GM18868 (cell line): Measurements from ENCODE around the gene DOCK2.

ENCODE experiments used
- ATAC-seq: cut with Tn5 transposase; IDR thresholded peaks from one replicate; pipeline ENCODE4 v1.9.1; 2021; ENCODE audit warnings: mild to moderate bottlenecking, moderate library complexity; ENCODE audit not compliant: unreplicated experiment

Gene DOCK2

DNA sequence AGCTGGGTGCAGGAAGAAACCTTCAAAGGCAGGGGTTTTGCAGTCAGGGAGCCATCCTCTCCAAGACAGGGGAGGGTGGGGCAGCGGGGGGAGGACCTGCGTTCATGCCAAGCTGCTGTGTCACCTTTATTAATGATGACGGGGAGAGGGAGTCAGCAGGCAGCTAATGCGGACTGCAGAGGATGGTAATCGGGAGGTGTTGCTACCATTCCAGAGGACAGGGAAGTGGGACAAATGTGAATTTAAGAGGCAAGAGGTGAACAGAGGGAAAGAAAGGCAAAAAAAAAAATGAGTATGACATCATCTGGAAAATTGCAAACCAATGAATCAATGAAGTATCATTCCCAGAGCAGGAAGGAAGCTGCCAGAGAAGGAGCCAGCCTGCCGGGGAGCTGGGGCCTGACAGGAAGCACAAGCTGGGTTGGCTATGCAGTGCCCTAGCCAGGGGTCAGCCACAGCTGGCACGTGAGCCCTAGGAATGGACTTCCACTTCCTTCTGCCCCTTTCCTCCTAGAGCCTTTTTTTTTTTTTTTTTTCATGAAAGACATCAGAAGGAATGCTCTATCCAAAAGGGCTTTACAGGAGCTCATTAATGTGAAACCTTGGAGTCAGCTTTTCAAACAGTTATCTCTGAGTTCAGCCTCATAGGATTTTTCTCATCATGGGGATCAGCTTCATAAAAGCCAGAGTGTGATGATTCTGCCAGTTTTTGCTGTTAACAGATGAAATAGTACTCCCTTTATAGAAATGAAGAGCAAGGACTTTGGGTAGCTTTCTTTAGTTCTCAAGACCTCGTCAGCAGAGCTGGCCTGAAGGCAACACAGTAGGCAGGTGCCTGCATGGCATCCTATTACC lies 334.1 kb downstream of the DOCK2 start:
- no peak for ATAC-seq

GRCh38 chr5:169971780-169972179 lies 334.7 kb downstream of the DOCK2 start:
- ATAC-seq: no peak

DNA sequence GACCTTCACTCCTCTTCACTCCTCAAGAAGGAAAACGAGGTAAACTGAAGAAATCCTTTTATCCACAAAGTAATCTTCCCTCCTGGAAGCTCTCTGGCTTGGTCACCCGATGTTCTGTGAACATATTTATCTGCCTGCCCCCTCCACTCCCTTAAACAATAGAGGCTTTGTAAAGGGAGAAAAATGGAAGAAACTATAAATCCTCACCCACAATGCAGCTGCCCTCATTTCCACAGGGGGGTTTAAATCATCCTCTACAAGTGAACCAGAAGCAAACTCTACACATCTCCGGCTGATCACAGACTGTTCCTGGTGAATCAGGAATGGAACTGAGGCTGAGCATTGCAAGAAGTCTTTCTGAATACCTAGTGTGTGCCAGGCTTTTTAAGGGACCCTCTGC lies 336.0 kb downstream of the DOCK2 start:
- ATAC-seq: no peak

DNA sequence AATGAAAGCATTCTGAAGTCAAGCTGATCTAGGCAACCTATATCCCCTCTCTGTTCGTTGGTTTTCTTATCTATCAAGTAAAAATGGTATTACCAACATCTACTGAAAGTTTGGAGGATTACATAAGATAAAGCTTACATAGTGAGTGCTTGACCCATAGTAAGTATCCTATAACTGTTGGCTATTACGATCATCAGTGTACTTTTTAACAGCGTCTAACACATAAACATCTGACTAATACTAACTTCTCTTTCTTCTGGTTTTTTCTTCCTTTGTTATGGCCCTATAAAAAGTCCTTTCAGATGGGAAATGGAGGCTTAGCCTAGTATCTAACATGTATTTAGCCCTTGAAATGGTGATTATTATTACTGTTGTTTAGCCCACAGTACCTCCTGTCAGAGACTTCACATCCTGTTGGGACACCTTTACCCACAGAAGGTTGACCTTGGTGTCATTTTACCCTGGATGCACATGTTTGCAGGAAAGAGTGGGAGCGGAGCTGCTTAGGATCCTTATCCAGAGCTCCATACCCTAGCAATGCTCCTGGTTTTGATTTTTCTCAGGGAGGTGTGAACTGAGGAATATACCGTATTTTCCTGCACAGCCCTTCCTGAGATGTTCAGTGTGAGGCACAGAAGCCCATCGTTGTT lies 337.2 kb downstream of the DOCK2 start:
- no peak for ATAC-seq

DNA sequence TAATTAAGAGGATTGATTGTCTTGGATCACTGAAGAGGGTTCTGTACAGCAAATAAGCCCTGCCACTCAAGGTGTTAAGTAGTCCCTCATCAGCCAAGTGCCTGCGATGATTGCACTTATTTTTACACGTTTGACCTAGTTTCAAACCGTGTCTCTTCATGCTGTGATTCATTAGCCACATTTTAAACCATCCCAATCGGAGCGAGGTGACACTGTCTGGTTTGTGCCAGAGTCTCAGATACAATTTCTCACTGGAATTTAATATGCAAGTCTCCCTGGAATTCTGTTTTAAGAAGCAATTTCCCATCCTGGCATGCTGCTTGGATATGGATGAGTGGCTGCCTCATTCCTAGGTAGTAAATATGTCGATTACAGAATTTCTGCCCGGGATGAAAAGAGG lies 341.6 kb downstream of the DOCK2 start:
- ATAC-seq: no peak

DNA sequence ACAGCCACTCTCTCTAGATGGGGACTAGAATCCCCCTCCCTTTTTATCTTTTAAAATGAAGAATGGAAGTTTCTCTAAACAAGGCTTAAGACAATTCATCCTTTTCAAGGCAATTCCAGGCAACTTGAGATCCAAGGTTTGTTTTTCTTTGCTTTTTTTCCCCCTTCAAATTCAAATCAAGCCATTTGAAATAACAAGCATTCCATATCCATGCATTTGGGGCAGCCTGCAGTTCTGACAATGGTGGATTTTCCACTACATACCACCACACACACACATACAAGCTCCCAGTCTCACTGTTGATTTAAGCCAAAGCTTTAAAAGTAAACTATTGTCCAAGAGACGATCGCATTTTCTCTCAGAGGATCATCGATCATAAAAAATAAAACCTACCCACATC lies 342.8 kb downstream of the DOCK2 start:
- no peak for ATAC-seq

DNA sequence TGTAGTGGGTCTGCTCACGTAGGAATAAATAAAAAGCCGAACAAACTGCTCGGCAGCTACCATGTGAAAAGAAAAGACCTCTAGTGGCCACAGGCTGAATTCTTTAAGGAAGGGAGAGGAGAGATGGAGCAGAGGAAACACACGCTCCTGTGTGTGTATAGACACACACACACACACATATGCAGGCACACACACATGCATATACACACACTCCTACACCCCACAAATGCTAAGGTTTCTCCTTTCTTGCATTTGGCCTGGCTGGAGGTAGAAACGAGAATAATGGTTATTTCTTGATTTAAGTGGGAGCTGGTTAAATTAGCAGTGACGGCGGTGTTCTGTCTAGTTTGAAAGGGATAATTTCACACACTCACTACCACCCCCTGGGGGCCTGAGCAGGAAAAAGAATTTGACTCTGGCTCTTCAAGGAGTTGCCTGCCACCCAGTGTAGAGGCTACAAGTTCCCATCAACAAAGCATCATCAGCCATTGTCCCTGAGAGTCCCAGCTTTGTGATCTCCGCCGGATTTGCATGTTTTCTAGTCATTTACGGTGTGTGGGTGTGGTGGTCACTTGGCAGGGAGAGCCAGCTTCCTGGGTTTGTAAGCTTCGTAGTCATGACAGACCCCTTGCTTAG lies 343.5 kb downstream of the DOCK2 start, which contains the start of gene INSYN2B:
INSYN2B (minus strand) TSS at position 78 of the 636 bp plus-strand sequence. CDS start 96,597 bp downstream, outside the sequence.
- ATAC-seq: peak; percentile 87

- no peak for ATAC-seq
Measured at GRCh38 chr5:169988206-169988605, 351.1 kb downstream of the DOCK2 start.

- ATAC-seq: no peak
Measured at GRCh38 chr5:169988947-169989346, 351.9 kb downstream of the DOCK2 start.

- ATAC-seq: no peak
Measured at GRCh38 chr5:169989365-169989764, 352.3 kb downstream of the DOCK2 start.

GRCh38 chr5:169991115-169991869 lies 354.2 kb downstream of the DOCK2 start:
- no peak for ATAC-seq

DNA sequence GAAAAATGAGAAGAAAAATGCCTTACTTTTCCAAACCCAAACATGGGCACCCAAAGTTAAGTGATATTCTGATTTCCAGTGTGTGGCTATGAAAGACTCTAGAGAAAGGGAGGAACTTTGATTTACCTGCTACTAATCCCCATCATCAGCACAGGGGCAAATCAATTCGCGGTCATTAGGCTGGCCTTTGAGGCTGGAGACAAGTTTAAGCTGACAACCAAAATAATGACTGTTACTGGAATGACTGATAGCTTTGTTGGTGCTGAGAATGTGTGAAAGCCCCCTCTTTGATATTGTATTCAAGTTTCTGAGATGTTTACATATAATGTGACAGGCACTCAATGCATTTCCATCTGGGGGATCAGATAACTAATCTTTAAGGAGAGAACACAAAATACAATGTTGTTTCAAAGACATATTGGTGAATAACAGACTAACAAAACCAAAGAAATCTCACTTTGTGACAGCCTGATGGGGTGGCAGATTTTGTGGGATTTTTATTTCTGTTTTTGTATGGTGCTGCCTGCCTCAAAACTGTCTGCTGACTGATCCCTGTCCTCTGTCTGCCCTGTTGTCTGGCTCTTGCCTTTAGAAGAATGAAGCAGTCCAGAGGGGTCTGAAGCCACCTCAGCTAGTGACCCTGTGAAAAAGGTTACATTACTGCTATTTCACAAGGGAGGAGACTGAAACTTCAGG lies 355.9 kb downstream of the DOCK2 start:
- no peak for ATAC-seq

GRCh38 chr5:169993485-169993790 lies 356.4 kb downstream of the DOCK2 start:
- ATAC-seq: no peak

GRCh38 chr5:169997798-169998197 lies 360.7 kb downstream of the DOCK2 start:
- no peak for ATAC-seq

- no peak for ATAC-seq
Measured at GRCh38 chr5:169999621-170000020, 362.5 kb downstream of the DOCK2 start.

DNA sequence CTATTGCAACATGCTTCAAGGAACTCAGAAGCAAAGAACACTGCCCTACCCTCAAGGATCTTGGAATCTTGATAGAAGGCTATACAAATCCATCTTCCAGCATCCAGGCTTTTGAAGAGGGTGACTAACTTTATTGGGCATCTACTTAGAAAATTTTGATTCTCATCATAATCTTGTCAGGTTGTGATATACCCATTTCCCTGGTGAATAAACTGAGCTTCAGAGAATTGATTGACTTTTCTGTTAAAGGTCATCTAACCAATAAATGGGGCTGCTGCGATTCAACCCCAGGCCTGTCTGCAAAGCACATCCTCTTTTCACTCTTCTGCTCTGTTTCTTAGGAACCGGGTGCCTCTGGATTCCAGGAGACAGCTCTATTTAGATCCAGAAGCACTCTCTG lies 363.1 kb downstream of the DOCK2 start:
- no peak for ATAC-seq

- ATAC-seq: no peak
Measured at GRCh38 chr5:170006021-170006420, 368.9 kb downstream of the DOCK2 start.

DNA sequence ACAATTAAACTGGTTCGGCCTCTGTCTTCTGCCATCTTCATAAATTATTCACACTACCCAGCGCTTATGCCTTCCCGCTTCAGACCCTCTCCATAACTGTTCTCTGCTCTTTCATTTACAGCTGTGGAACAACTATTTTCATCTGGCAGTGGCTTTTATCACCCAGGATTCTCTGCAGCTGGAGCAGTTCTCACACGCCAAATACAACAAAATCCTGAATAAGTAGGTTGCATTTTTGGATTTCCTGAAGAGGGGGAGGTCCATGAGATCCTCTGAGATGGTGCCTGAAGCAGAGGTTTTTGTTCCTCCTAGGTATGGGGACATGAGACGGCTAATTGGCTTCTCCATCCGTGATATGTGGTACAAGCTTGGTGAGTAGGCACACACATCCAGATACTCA lies 371.3 kb downstream of the DOCK2 start:
- ATAC-seq: no peak

- no peak for ATAC-seq
Measured at GRCh38 chr5:170010595-170010994, 373.5 kb downstream of the DOCK2 start.

DNA sequence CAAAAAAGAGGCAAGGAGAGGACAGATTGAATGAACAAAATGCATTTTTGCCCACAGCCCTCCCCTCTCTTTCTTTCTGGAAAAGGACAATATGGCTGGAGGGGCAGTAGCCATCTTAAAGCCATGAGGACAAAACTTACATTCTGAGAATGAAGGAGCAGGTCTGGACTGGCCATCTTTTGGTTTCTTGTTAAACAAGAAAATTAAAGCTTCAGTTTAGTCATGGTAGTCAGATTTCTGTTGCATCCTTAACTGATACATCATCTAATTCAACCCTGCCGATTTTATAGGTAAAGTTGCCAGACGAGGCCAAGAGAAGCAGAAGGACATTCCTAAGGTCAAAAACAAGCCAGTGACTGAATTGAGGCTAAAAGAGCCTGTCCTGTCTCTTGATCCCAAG lies 374.7 kb downstream of the DOCK2 start:
- no peak for ATAC-seq

- ATAC-seq: no peak
Measured at GRCh38 chr5:170012622-170013021, 375.5 kb downstream of the DOCK2 start.
